ENCODE data around the gene SPNS2. TPM values are rescaled to one million over a fixed set of nuclear protein-coding genes. Genes with fewer than 3 reads are reported as not detected.

Gene SPNS2
- total and polyA plus RNA-seq, 3 donors from 2014 or later = 6.7 to 11.5 (median 8.0) TPM

DNA sequence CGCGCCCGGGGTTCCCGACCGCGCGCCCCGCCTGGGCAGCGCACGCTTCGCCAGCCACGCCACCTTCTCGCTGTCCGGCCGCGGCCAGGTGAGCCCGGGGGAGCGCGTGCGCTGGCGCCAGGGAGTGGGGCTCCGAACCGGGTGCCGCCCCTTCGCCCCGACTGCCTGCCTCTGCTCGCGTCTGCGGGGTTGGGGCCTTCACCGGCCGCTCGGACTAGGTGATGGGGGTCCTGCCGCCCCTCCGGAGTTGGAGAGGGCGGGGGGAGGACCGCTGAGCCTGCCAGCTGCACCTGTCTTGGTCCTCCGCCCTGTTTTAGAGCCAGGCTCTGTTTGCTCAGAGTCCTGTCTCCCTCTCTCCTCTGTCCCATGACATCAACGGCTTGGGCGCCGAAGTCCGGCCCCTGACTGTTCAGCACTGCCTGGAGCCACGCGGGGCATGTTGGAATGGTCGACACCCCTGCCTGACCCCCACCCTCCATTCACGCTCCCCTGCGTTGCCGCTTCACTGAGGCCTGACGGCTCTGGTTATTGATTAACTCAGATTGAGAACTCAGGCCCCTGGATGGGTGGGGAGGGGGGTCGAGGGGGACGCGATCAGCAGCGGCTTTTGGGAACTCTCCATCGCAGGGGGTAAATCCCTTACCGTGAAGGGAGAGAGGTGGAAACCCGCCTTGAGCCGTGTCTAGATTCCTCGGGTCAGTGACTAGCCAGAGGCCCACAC, 86.4 kb downstream of the SPNS2 start:
- peaks cover 6% of the 10 kb centered on the region for H3K4me1 ChIP-seq
- no peaks in the 10 kb centered on the region for H3K9me3 ChIP-seq
- H3K27me3 ChIP-seq = no peaks in the 10 kb centered on the region
- TF ChIP-seq, protein P1, sequence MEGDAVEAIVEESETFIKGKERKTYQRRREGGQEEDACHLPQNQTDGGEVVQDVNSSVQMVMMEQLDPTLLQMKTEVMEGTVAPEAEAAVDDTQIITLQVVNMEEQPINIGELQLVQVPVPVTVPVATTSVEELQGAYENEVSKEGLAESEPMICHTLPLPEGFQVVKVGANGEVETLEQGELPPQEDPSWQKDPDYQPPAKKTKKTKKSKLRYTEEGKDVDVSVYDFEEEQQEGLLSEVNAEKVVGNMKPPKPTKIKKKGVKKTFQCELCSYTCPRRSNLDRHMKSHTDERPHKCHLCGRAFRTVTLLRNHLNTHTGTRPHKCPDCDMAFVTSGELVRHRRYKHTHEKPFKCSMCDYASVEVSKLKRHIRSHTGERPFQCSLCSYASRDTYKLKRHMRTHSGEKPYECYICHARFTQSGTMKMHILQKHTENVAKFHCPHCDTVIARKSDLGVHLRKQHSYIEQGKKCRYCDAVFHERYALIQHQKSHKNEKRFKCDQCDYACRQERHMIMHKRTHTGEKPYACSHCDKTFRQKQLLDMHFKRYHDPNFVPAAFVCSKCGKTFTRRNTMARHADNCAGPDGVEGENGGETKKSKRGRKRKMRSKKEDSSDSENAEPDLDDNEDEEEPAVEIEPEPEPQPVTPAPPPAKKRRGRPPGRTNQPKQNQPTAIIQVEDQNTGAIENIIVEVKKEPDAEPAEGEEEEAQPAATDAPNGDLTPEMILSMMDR (IDR thresholded peaks at IDR 0.05) = no peak
- TF ChIP-seq POLR2A (IDR thresholded peaks at IDR 0.05) = no peak
- H3K36me3 ChIP-seq (ENCODE audit: low read depth, missing control alignments) = no peaks in the 10 kb centered on the region
- no peak overlapping the region for H3K27ac ChIP-seq
- H3K4me3 ChIP-seq = peak overlapping the region; percentile 12 to 44
- intact Hi-C loops (cut with DNase I; ENCODE audit: low total_unique reads) = no loop called here
- 31 to 37% methylated on average over 20 to 28 of the region's 57 CpGs for WGBS, 2 donors
- no peak for DNase-seq

GRCh38 chr17:4585638-4585994, 86.9 kb downstream of the SPNS2 start:
- intact Hi-C loops (cut with DNase I; ENCODE audit: low total_unique reads) = no loop called here
- H3K27ac ChIP-seq = no peak overlapping the region

DNA sequence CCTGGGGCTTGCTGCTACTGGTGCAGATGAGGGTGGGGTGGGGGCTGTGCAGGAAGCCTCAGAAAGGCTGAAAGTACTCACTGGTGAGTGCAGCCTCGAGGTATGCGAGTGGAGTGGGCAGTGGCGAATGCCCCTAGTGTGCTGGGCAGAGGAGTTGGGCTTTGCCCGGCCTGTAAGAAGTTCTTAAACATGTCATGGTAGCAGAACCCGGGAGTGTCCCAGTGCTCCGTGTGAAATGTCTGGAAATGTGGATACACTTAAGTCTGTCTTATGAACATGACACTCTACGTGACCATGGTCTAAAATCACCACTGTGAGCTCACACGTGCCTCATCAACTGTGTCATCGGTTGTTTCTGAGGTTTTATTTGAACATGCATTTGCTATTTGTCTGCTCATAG, 87.4 kb downstream of the SPNS2 start:
- TF ChIP-seq POLR2A (IDR thresholded peaks at IDR 0.05) = no peak
- TF ChIP-seq, protein P1 (IDR thresholded peaks at IDR 0.05) = no peak
- H3K4me1 ChIP-seq = peaks cover 6% of the 10 kb centered on the region
- intact Hi-C loops (cut with DNase I; ENCODE audit: low total_unique reads) = no loop called here
- no peak overlapping the region for H3K4me3 ChIP-seq
- 83 to 89% methylated on average over 9 of the region's 9 CpGs for WGBS, 2 donors
- no peak for DNase-seq
- H3K27ac ChIP-seq = no peak overlapping the region
- H3K36me3 ChIP-seq (ENCODE audit: low read depth, missing control alignments) = no peaks in the 10 kb centered on the region
- H3K9me3 ChIP-seq = no peaks in the 10 kb centered on the region
- no peaks in the 10 kb centered on the region for H3K27me3 ChIP-seq

More at GRCh38 chr17:4585638-4585994, 86.9 kb downstream of the SPNS2 start:
- peaks cover 6% of the 10 kb centered on the region for H3K4me1 ChIP-seq
- WGBS, 2 donors = 84% methylated on average over 7 of the region's 7 CpGs; no CpG with 5 or more reads in 1 of the 2 donors
- DNase-seq = no peak
- H3K36me3 ChIP-seq (ENCODE audit: low read depth, missing control alignments) = no peaks in the 10 kb centered on the region
- H3K27me3 ChIP-seq = no peaks in the 10 kb centered on the region
- no peaks in the 10 kb centered on the region for H3K9me3 ChIP-seq
- TF ChIP-seq POLR2A (IDR thresholded peaks at IDR 0.05) = no peak
- TF ChIP-seq, protein P1 (IDR thresholded peaks at IDR 0.05) = no peak
- H3K4me3 ChIP-seq = no peak overlapping the region

- Histone ChIP-seq H3K36me3 (ENCODE audit: low read depth, missing control alignments) (no peaks in the 10 kb centered on the region), H3K4me1 (peaks cover 6% of the 10 kb centered on the region), H3K9me3 (no peaks in the 10 kb centered on the region), H3K4me3 (no peak overlapping the region), H3K27me3 (no peaks in the 10 kb centered on the region), H3K27ac (no peak overlapping the region)
- 83 to 97% methylated on average over 4 to 7 of the region's 7 CpGs for WGBS, 2 donors
- TF ChIP-seq POLR2A (IDR thresholded peaks at IDR 0.05) = no peak
- TF ChIP-seq, protein P1 (IDR thresholded peaks at IDR 0.05) = no peak
- DNase-seq = no peak
- intact Hi-C loops (cut with DNase I; ENCODE audit: low total_unique reads) = no loop called here
These were observed 88.5 kb downstream of the SPNS2 start for GRCh38 chr17:4587195-4587594.

- no peaks in the 10 kb centered on the region for H3K27me3 ChIP-seq
- H3K36me3 ChIP-seq (ENCODE audit: low read depth, missing control alignments) = no peaks in the 10 kb centered on the region
- 51 to 64% methylated on average over 9 of the region's 9 CpGs for WGBS, 2 donors
- no peak overlapping the region for H3K4me3 ChIP-seq
- intact Hi-C loops (cut with DNase I; ENCODE audit: low total_unique reads) = no loop called here
- no peak overlapping the region for H3K27ac ChIP-seq
- H3K4me1 ChIP-seq = peaks cover 6% of the 10 kb centered on the region
- no peaks in the 10 kb centered on the region for H3K9me3 ChIP-seq
- TF ChIP-seq, protein P1 (IDR thresholded peaks at IDR 0.05) = no peak
- no peak for TF ChIP-seq POLR2A (IDR thresholded peaks at IDR 0.05)
- no peak for DNase-seq
These were observed 89.1 kb downstream of the SPNS2 start for GRCh38 chr17:4587803-4588202.
